ENCODE data around the gene BPIFB1.

Gene BPIFB1

DNA sequence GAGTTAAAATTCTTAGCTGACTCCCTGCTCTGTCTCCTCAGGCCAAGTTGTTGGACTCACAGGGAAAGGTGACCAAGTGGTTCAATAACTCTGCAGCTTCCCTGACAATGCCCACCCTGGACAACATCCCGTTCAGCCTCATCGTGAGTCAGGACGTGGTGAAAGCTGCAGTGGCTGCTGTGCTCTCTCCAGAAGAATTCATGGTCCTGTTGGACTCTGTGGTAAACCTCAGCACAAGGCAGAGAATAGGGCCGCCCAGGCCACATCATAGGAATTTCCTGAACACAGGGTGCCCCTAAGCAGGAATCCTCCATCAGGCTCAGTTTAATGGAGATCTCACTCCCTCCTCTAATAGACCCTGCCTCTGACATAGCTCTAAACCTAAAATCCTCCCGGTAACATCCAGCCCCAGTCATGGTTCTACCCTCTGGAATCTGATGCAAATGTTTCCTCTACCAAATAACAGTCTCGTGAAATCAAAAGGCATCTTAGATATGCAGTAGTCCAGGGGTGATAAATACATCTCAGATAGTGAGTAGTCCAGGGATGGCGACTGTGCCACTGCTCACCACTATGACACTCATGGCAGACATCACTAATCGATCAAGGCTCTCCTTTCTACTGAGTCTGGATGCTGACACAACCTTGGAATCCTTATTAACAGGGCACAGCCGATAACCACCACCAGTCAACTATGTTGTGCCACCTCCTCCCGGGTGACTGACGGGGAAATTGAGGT is 18.3 kb downstream of the BPIFB1 start:
- DNase-seq, result no peak

GRCh38 chr20:33303595-33303994 is 20.6 kb downstream of the BPIFB1 start:
- no peak for DNase-seq

- no peak for DNase-seq
These were observed 21.0 kb downstream of the BPIFB1 start for GRCh38 chr20:33304046-33304445.

- no peak for DNase-seq
These were observed 22.6 kb downstream of the BPIFB1 start for GRCh38 chr20:33305589-33306057.

DNA sequence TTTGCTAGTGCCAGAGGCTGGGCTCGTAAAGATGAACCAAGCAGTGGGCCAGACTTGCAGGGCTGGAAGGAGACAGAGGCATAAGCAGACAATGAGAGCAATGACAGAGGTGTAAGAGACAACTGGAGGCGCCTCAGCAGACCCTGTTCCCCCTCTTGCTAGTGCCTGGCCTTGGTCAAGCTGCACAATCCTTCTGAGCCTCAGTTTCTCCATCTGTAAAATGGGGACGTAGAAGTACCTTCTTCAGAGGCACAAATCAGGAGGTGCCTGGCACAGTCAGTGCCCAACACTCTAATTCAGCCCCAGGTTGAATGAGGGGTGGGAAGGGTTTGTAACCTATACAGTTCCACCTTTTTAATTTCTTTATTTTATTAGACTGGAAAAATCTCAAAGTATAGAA is 23.2 kb downstream of the BPIFB1 start:
- DNase-seq, result no peak

DNA sequence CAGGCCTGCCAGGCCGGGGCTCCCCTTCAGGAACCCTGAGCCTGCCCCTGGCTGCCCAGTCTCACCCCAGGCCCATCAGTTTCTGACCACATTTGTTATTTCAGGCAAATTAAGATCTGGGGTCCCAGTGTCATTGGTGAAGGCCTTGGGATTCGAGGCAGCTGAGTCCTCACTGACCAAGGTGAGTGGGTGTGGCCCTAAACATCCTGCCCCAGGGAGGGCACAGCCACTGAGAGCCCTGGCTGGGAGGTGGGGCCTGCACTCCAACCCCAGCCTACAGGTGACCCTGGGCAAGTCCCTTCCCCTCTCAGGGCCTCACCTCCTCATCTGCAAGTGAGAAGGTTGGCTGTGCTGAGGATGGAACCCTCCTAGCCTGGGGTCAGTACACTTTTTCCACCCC is 23.8 kb downstream of the BPIFB1 start:
- DNase-seq, result no peak

- no peak for DNase-seq
These were observed 25.7 kb downstream of the BPIFB1 start for GRCh38 chr20:33308668-33309067.

- no peak for DNase-seq
These were observed 26.6 kb downstream of the BPIFB1 start for GRCh38 chr20:33309631-33310030.

DNA sequence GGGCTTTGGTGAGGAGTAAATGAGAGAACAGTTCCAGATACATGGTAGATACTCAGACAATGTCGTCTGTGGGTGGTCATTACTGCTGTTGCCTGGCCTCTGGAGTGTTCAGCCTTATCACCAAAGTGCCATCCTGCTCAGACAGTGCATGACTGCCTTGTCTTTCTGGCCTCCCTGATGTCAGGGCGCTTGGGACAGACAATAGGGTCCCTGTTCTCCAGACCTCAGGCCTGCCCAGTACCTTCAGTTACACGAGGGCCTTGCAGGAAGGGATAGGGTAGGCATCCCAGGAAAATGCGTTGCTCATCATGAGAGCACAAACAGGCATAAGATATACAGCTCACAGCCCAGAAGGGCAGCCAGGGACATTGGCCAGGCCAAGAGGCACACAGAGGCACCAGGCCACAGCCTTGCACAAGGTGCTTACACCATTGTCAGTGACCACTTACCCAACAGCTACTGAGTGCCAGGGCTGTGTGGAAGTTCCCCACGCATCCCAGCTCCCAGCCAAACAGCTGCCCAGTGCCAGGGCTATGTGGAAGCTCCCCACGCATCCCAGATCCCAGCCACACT is 27.4 kb downstream of the BPIFB1 start:
- no peak for DNase-seq

DNA sequence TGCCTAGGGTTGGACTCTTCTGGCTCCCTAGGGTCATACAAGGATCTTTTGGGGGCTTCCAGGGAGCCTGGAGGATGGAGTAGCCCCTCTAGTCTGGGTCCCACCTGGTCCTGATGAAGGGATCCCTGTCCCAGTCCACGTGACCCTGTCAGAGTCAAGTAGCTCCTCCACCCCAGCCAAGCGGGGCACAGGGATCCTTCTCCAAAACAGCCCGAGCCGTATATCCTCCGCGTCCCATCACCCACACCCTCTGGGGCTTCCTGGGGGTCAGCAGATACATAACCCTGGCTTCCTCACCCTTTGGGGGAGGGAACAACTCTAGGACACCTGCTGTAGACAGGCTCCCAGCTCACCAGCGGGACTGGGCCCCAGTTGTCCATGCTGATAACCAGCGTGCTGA is 28.0 kb downstream of the BPIFB1 start:
- DNase-seq, result no peak

- no peak for DNase-seq
These were observed 29.0 kb downstream of the BPIFB1 start for GRCh38 chr20:33311996-33312395.

- no peak for DNase-seq
These were observed 29.6 kb downstream of the BPIFB1 start for GRCh38 chr20:33312583-33312982.

GRCh38 chr20:33313686-33314314 is 30.8 kb downstream of the BPIFB1 start:
- no peak for DNase-seq

- DNase-seq, result no peak
These were observed 33.3 kb downstream of the BPIFB1 start for GRCh38 chr20:33316343-33316742.

- no peak for DNase-seq
These were observed 33.9 kb downstream of the BPIFB1 start for GRCh38 chr20:33316958-33317357.

DNA sequence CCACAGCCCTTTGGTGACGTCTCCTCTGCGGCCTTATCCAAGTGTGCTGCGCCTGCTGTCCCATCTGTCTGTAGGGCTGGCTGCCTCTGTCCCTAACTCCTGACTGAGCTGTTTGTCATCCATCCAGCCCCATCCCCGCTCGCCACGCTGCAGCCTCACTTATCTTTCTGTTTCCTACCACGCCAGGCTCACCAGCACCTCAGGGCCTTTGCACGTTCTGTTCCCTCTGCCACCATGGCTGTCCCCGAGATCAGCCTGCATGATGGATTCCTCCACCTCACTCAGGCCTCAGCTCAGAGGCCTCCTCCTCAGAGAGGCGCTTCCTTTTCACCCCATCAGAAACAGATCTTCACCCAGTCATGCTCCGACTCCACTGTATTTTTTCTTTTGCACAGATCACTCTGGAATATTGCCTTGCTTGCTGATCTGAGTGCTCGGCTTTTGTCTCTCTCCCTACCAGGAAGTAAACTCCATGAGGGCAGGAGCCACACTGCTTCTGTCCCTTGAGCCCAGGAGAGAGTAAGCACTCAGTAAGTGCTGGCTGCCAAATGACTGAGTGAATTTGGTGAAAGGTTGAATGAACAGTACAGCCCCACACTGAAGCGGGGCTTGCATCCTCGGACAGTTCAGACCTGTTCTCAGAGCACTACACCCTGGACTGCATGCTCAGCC is 34.5 kb downstream of the BPIFB1 start:
- no peak for DNase-seq

DNA sequence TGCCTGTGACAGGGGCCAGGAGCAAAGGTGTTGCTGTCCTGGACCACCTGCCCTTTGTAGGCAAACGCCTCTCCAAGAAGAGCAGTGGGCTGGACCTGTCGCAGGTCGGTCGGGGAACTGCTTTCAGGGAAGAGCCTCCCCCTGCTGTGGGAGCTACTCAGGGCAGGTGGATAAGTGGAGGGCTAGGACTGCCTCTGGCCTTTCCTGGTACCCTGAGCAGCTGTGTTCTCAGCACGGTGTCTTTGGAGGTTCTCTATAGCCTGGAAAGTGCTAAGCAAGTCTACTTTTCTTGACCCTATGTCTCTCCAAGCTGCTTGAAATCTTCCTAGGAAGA is 35.0 kb downstream of the BPIFB1 start:
- no peak for DNase-seq

DNA sequence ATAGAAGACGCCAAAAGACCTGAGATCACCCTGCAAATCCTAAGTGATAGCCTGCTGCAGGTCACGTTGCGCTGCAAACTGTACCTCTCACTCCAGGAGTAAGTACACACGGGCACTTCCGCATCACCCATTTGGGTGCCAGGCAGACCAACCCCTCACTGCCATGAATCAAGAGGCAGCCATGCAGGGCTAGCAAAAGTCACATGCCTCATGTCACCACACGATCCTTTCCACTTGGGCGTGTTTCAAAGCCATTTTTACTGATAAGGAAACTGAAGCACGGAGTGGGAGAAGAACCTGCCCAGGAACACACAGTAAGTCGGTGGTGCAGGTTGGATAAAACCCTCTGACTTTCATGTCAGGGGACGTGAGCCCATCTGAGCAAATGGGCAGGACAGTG is 37.0 kb downstream of the BPIFB1 start:
- no peak for DNase-seq

DNA sequence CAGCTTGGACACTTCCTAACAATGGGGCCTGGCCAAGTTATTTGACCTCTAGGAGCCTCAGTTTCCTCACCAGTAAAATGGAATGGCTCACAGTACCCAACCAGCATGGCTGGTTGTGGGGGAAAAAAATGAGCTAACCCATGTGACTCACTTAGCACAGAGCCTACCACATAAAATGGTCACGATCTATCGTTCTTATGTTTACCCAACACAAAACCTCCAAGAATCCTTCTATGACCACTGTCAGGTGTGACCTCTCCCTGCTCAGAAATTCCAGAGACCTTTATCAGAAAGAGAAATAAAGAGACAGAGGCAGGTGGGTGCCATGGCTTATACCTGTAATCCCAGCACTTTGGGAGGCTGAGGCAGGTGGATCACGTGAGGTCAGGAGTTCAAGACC is 39.4 kb downstream of the BPIFB1 start:
- no peak for DNase-seq

- no peak for DNase-seq
These were observed 40.2 kb downstream of the BPIFB1 start for GRCh38 chr20:33323236-33323635.

DNA sequence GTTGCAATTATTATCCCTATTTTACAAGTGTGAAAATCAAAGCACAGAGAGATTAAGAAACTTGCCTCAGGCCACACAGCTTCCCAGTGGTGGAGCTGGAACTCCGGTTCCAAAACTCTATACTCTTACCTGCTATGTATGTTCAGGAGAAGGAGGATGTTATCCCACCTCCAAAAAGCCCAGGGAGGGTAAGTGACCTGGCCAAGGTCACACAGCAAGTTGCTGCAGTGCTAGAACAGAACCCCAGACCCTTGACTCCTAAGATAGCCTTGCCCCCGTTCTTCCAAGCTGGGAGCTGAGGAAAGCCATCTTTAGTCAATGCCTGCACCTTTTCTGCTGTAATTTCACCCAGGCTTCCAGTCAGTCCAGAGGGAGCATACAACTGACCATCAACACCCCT is 42.3 kb downstream of the BPIFB1 start:
- DNase-seq, result no peak

GRCh38 chr20:33328157-33329137 is 45.4 kb downstream of the BPIFB1 start:
- DNase-seq, result no peak

Measured in stimulated activated CD4-positive, alpha-beta T cell treated with anti-CD3 and anti-CD28 coated beads, Interleukin-1b, Interleukin-23, amount 100 ng/mL, for 48 hours (primary cell).